ENCODE data around the gene ZFP28.
A peak's percentile ranks its signal among the peaks of the same experiment; 100 is the strongest.

The ZFP28 gene

DNA sequence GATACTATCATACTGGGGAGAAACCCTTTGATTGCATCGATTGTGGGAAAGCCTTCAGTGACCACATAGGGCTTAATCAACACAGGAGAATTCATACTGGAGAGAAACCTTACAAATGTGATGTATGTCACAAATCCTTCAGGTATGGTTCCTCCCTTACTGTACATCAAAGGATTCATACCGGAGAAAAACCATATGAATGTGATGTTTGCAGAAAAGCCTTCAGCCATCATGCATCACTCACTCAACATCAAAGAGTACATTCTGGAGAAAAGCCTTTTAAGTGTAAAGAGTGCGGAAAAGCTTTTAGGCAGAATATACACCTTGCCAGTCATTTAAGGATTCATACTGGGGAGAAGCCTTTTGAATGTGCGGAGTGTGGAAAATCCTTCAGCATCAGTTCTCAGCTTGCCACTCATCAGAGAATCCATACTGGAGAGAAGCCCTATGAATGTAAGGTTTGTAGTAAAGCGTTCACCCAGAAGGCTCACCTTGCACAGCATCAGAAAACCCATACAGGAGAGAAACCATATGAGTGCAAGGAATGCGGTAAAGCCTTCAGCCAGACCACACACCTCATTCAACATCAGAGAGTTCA lies 15.6 kb downstream of the ZFP28 start:
- TF ChIP-seq TCF12 (IDR thresholded peaks at IDR 0.05; ENCODE audit: low read depth) (no peak), TEAD4 (IDR thresholded peaks at IDR 0.05) (no peak), ZBTB7A (IDR thresholded peaks at IDR 0.05; ENCODE audit: low read depth) (no peak), TAF1 (IDR thresholded peaks at IDR 0.05; ENCODE audit: low read depth) (no peak), NFIC (IDR thresholded peaks at IDR 0.05) (no peak), YY1 (IDR thresholded peaks at IDR 0.05; ENCODE audit: low read depth) (no peak), EGR1 (IDR thresholded peaks at IDR 0.05) (no peak), RAD21 (IDR thresholded peaks at IDR 0.05; ENCODE audit: low read depth) (no peak), CEBPB (IDR thresholded peaks at IDR 0.05) (no peak), EP300 (IDR thresholded peaks at IDR 0.05; ENCODE audit: borderline replicate concordance) (no peak)
- TF ChIP-seq, protein P1, sequence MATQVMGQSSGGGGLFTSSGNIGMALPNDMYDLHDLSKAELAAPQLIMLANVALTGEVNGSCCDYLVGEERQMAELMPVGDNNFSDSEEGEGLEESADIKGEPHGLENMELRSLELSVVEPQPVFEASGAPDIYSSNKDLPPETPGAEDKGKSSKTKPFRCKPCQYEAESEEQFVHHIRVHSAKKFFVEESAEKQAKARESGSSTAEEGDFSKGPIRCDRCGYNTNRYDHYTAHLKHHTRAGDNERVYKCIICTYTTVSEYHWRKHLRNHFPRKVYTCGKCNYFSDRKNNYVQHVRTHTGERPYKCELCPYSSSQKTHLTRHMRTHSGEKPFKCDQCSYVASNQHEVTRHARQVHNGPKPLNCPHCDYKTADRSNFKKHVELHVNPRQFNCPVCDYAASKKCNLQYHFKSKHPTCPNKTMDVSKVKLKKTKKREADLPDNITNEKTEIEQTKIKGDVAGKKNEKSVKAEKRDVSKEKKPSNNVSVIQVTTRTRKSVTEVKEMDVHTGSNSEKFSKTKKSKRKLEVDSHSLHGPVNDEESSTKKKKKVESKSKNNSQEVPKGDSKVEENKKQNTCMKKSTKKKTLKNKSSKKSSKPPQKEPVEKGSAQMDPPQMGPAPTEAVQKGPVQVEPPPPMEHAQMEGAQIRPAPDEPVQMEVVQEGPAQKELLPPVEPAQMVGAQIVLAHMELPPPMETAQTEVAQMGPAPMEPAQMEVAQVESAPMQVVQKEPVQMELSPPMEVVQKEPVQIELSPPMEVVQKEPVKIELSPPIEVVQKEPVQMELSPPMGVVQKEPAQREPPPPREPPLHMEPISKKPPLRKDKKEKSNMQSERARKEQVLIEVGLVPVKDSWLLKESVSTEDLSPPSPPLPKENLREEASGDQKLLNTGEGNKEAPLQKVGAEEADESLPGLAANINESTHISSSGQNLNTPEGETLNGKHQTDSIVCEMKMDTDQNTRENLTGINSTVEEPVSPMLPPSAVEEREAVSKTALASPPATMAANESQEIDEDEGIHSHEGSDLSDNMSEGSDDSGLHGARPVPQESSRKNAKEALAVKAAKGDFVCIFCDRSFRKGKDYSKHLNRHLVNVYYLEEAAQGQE (IDR thresholded peaks at IDR 0.05; ENCODE audit: low read depth) = no peak
- TF ChIP-seq, protein P2, sequence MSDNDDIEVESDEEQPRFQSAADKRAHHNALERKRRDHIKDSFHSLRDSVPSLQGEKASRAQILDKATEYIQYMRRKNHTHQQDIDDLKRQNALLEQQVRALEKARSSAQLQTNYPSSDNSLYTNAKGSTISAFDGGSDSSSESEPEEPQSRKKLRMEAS (IDR thresholded peaks at IDR 0.05) = no peak
- TF ChIP-seq, protein P3, sequence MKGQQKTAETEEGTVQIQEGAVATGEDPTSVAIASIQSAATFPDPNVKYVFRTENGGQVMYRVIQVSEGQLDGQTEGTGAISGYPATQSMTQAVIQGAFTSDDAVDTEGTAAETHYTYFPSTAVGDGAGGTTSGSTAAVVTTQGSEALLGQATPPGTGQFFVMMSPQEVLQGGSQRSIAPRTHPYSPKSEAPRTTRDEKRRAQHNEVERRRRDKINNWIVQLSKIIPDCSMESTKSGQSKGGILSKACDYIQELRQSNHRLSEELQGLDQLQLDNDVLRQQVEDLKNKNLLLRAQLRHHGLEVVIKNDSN (IDR thresholded peaks at IDR 0.05) = no peak

DNA sequence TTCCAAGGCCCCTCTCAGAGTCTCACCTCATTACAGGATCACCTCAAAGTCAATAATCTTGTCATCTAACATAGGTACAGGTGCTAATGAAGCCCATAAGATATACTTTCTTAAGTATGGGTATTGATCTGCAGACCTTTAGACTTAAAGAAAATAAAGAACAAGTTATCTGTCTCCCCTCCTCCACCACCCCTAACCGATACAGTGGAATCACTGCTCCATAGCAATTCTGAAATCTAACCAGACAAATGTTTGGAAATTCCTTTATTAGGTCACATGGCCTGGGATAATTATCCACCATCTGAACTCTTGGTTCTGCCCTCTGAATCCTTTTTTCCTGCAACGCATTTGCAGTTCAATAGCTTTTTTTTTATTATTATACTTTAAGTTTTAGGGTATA lies 24.0 kb downstream of the ZFP28 start:
- TF ChIP-seq TAF1 (IDR thresholded peaks at IDR 0.05; ENCODE audit: low read depth) (no peak), TCF12 (IDR thresholded peaks at IDR 0.05; ENCODE audit: low read depth) (no peak), CEBPB (IDR thresholded peaks at IDR 0.05) (no peak), TEAD4 (IDR thresholded peaks at IDR 0.05) (no peak), ZBTB7A (IDR thresholded peaks at IDR 0.05; ENCODE audit: low read depth) (no peak), NFIC (IDR thresholded peaks at IDR 0.05) (no peak), YY1 (IDR thresholded peaks at IDR 0.05; ENCODE audit: low read depth) (no peak), FOXM1 (IDR thresholded peaks at IDR 0.05; ENCODE audit: borderline replicate concordance, low read depth) (no peak)

DNA sequence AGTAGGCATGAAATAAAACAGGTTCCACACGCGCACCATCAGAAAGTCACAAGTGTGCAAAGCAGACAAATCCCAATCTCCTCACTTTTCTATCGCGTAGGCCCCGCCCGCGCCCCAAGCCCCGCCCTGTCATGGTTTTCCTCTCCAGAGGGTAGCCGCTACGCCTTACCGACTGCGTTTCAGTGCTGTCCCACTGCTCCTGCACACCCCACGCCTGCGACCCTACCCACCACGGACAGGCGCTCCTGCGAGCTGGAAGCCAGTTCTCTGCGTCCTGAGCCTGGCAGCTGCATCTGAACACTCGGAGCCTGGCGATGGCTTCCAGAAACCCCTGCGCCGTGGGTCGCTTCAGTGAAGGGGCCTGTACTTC lies 28.1 kb downstream of the ZFP28 start:
- TF ChIP-seq EP300 (IDR thresholded peaks at IDR 0.05; ENCODE audit: borderline replicate concordance) (no peak), TCF12 (IDR thresholded peaks at IDR 0.05; ENCODE audit: low read depth) (no peak), NFIC (IDR thresholded peaks at IDR 0.05) (no peak), YY1 (IDR thresholded peaks at IDR 0.05; ENCODE audit: low read depth) (no peak), CEBPB (IDR thresholded peaks at IDR 0.05) (no peak), TAF1 (IDR thresholded peaks at IDR 0.05; ENCODE audit: low read depth) (no peak), ZBTB7A (IDR thresholded peaks at IDR 0.05; ENCODE audit: low read depth) (no peak), EGR1 (IDR thresholded peaks at IDR 0.05) (no peak), TEAD4 (IDR thresholded peaks at IDR 0.05) (no peak), CREB1 (IDR thresholded peaks at IDR 0.05; ENCODE audit: low read depth) (no peak), FOXM1 (IDR thresholded peaks at IDR 0.05; ENCODE audit: borderline replicate concordance, low read depth) (no peak), RAD21 (IDR thresholded peaks at IDR 0.05; ENCODE audit: low read depth) (no peak)
- TF ChIP-seq, protein P1 (IDR thresholded peaks at IDR 0.05; ENCODE audit: low read depth) = no peak
- TF ChIP-seq, protein P2 (IDR thresholded peaks at IDR 0.05) = no peak
- TF ChIP-seq, protein P3 (IDR thresholded peaks at IDR 0.05) = no peak

DNA sequence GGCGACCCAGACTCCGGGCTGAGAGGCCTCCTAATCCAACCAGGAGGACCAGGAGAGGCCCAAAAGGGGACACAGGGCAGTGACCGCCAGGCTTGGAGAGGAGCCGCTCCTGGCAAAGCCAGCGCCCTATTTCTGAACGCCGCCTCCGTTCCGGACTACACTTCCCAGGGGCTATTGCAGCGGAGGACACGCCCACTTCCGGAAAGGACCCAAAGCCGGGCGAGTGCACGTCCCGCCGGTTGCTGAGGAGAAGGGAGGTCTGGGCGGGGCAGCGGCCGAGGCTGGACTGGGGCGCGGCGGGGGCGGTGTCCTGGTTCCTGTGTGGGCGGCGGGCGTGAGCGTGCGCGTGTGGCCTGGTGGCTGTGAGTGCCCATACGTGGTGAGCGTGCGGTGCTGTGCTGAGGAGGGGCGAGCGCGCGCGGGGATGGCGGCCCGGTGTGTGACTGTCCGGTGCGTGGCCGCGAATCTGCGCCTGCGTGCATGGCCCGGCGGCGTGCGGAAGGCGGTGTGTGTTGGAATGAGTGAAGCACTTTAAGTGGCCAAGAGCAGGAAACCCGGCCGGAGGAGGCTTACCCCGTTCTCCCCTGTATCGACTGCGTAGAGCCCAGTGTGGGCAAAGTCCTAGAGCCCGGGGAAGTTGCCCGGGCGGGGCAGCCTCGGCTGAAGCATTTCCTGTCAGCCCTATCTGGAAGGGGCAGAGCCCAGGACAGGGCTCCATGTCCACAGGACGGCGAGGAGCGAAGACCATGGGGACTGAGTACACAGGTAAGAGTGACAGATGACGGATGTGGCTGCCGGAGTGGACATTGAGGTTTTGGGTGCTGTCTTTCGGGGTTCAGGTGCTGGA lies 28.7 kb downstream of the ZFP28 start, which contains the start of gene ZNF470:
Gene ZNF470 (plus strand): TSS at position 195 of the 847 bp plus-strand sequence. CDS start 2,844 bp downstream, outside the sequence.
- TF ChIP-seq ZBTB7A (IDR thresholded peaks at IDR 0.05; ENCODE audit: low read depth) (no peak), TCF12 (IDR thresholded peaks at IDR 0.05; ENCODE audit: low read depth) (peak; percentile 38; the same call in 1 of the 2 replicates), RAD21 (IDR thresholded peaks at IDR 0.05; ENCODE audit: low read depth) (no peak), EGR1 (IDR thresholded peaks at IDR 0.05) (peak; percentile 96), NFIC (IDR thresholded peaks at IDR 0.05) (no peak)
- TF ChIP-seq, protein P3 (IDR thresholded peaks at IDR 0.05) = no peak
- TF ChIP-seq, protein P2 (IDR thresholded peaks at IDR 0.05) = peak; percentile 86

Data from Ishikawa (cell line).